HG02588 (cell line): ENCODE measurements around the gene TM4SF20.
"Not testable (repeated sequence)": the region's sequence is repeated elsewhere in the genome, so short reads cannot be mapped to it uniquely, and the experiment has no call there.

Experiments used
- ATAC-seq: cut with Tn5 transposase; IDR thresholded peaks from one replicate; pipeline ENCODE4 v1.9.1; 2021; ENCODE audit warnings: mild to moderate bottlenecking, moderate library complexity; ENCODE audit not compliant: unreplicated experiment

The TM4SF20 gene

GRCh38 chr2:227398684-227399670 is 19.9 kb upstream of the TM4SF20 start:
- no peak for ATAC-seq

GRCh38 chr2:227397562-227397961 is 18.5 kb upstream of the TM4SF20 start:
- ATAC-seq: no peak

- no peak for ATAC-seq
Observed at GRCh38 chr2:227395556-227395955, 16.4 kb upstream of the TM4SF20 start.

- ATAC-seq: no peak
Observed at GRCh38 chr2:227394401-227394800, 15.3 kb upstream of the TM4SF20 start.

GRCh38 chr2:227390468-227391256 is 11.6 kb upstream of the TM4SF20 start:
- no peak for ATAC-seq

GRCh38 chr2:227389661-227390060 is 10.6 kb upstream of the TM4SF20 start:
- no peak for ATAC-seq

GRCh38 chr2:227389231-227389630 is 10.1 kb upstream of the TM4SF20 start:
- no peak for ATAC-seq

- no peak for ATAC-seq
Observed at GRCh38 chr2:227388537-227389011, 9.5 kb upstream of the TM4SF20 start.

- not testable (repeated sequence) for ATAC-seq
Observed at GRCh38 chr2:227387583-227387982, 8.5 kb upstream of the TM4SF20 start, which contains the start of gene SCYGR1. Gene SCYGR1, minus strand, starts transcription at chr2:227387949. Its CDS starts 0 bp downstream, at chr2:227387949.

- ATAC-seq: no peak
Observed at GRCh38 chr2:227386630-227387029, 7.5 kb upstream of the TM4SF20 start.

GRCh38 chr2:227383686-227384085 is 4.6 kb upstream of the TM4SF20 start:
- no peak for ATAC-seq

- ATAC-seq: not testable (repeated sequence)
Observed at GRCh38 chr2:227382241-227382835, 3.2 kb upstream of the TM4SF20 start.

GRCh38 chr2:227378371-227378782 is 729 bp downstream of the TM4SF20 start:
- ATAC-seq: no peak

- no peak for ATAC-seq
Observed at GRCh38 chr2:227377467-227378351, 1.4 kb downstream of the TM4SF20 start.

- no peak for ATAC-seq
Observed at GRCh38 chr2:227376656-227377396, 2.3 kb downstream of the TM4SF20 start.

GRCh38 chr2:227374158-227374557 is 4.9 kb downstream of the TM4SF20 start:
- no peak for ATAC-seq

- no peak for ATAC-seq
Observed at GRCh38 chr2:227373389-227373788, 5.7 kb downstream of the TM4SF20 start.

- no peak for ATAC-seq
Observed at GRCh38 chr2:227370791-227371312, 8.3 kb downstream of the TM4SF20 start.

- no peak for ATAC-seq
Observed at GRCh38 chr2:227370092-227370491, 9.0 kb downstream of the TM4SF20 start.
